HCT116 (cell line): ENCODE measurements around the gene FAM170B.

Source experiments
- CEBPB ChIP-seq: IDR thresholded peaks from 2 replicates; pipeline ENCODE4 v1.6.1; 2012; ENCODE audit warnings: low read depth
- ELF1 ChIP-seq: IDR thresholded peaks from 2 replicates; pipeline ENCODE4 v1.6.1; 2012; ENCODE audit warnings: low read depth, borderline replicate concordance
- EZH2phosphoT487 ChIP-seq: fragments of 200-600 bp; IDR thresholded peaks from 2 replicates; pipeline ENCODE4 v1.6.1; 2018; ENCODE audit warnings: antibody characterized with exemption, borderline replicate concordance
- JUND ChIP-seq: IDR thresholded peaks from 2 replicates; pipeline ENCODE4 v1.6.1; 2012
- POLR2A ChIP-seq: IDR thresholded peaks from 2 replicates; pipeline ENCODE4 v1.7.0; 2011; ENCODE audit warnings: borderline replicate concordance; ENCODE audit not compliant: insufficient read depth, insufficient read length; ENCODE audit errors: extremely low read depth
- RAD21 ChIP-seq: IDR thresholded peaks from 2 replicates; pipeline ENCODE4 v1.6.1; 2012; ENCODE audit warnings: low read depth, mild to moderate bottlenecking
- SIN3A ChIP-seq: IDR thresholded peaks from 2 replicates; pipeline ENCODE4 v1.6.1; 2012; ENCODE audit warnings: low read depth
- TF ChIP-seq, protein P1 (sequence below), 3 experiments: fragments of 200-600 bp in 1 of 3; sonication (generic) in 1 of 3; IDR thresholded peaks in 2 of 3; conservative IDR thresholded peaks in 1 of 3; 2 replicates each; pipeline ENCODE4 v1.5.1; 2012 to 2017; ENCODE audit warnings: low read depth in 2 of 3, low read length in 2 of 3, antibody characterized with exemption in 1 of 3, borderline replicate concordance in 1 of 3, control low read depth in 1 of 3, mild to moderate bottlenecking in 1 of 3, mixed read lengths in 1 of 3, mixed run types in 1 of 3, moderate library complexity in 1 of 3; ENCODE audit not compliant: insufficient read depth in 1 of 3
- TF ChIP-seq, protein P2 (sequence below): IDR thresholded peaks from 2 replicates; pipeline ENCODE4 v1.6.1; 2012

DNA sequence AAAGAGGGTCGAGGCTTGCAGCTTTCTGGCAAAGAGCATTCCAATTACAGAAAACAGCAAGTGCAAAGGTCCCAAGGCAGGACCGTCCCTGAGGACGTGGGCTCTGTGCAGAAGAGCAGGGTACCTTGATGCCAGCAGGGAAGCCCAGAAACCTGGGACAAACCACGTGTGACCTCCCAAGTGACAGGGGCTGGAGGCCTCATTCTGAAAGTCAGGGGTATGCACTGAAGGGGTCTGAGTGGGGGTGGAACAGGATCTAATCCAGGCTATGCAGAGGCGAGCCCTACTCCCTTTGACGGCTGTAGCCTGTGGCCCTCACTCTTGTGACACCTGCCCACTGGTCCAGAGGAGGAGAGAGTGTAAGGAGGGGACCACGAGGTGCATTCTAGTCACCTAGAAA, 31.4 kb upstream of the FAM170B start:
- TF ChIP-seq JUND, result no peak
- TF ChIP-seq, protein P1, sequence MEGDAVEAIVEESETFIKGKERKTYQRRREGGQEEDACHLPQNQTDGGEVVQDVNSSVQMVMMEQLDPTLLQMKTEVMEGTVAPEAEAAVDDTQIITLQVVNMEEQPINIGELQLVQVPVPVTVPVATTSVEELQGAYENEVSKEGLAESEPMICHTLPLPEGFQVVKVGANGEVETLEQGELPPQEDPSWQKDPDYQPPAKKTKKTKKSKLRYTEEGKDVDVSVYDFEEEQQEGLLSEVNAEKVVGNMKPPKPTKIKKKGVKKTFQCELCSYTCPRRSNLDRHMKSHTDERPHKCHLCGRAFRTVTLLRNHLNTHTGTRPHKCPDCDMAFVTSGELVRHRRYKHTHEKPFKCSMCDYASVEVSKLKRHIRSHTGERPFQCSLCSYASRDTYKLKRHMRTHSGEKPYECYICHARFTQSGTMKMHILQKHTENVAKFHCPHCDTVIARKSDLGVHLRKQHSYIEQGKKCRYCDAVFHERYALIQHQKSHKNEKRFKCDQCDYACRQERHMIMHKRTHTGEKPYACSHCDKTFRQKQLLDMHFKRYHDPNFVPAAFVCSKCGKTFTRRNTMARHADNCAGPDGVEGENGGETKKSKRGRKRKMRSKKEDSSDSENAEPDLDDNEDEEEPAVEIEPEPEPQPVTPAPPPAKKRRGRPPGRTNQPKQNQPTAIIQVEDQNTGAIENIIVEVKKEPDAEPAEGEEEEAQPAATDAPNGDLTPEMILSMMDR (IDR thresholded peaks at IDR 0.05 in 2 of 3, conservative IDR thresholded peaks at IDR 0.05 in 1 of 3; ENCODE audit: borderline replicate concordance in 1 of 3, insufficient read depth in 1 of 3, low read depth in 2 of 3, low read length in 2 of 3), result no peak
- TF ChIP-seq EZH2phosphoT487, result no peak
- no peak for TF ChIP-seq ELF1
- no peak for TF ChIP-seq SIN3A
- no peak for TF ChIP-seq RAD21
- no peak for TF ChIP-seq POLR2A
- TF ChIP-seq, protein P2, sequence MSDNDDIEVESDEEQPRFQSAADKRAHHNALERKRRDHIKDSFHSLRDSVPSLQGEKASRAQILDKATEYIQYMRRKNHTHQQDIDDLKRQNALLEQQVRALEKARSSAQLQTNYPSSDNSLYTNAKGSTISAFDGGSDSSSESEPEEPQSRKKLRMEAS, result no peak
- no peak for TF ChIP-seq CEBPB
